Endodermal cell (in vitro differentiated cells): ENCODE data around the gene MUC6. TPM values are rescaled to one million over a fixed set of nuclear protein-coding genes. Genes with fewer than 3 reads are reported as not detected.
A peak's percentile ranks its signal among the peaks of the same experiment; 100 is the strongest.

Experiments used
- DNase-seq: peaks from one replicate; pipeline ENCODE4 v3.0.0-alpha.2; 2017
- H3K27ac ChIP-seq: 2 replicates; pipeline ENCODE4 v1.5.1; 2013; ENCODE audit warnings: mild to moderate bottlenecking, low read depth, low read length, moderate library complexity
- H3K27me3 ChIP-seq: 2 replicates; pipeline ENCODE4 v1.6.1; 2013; ENCODE audit warnings: mild to moderate bottlenecking, low read length, moderate library complexity; ENCODE audit not compliant: insufficient read depth, control insufficient read depth, poor library complexity, severe bottlenecking
- H3K36me3 ChIP-seq: 2 replicates; pipeline ENCODE4 v1.7.0; 2013; ENCODE audit warnings: mild to moderate bottlenecking, low read length, moderate library complexity; ENCODE audit not compliant: control insufficient read depth, insufficient read depth
- H3K4me1 ChIP-seq: one replicate; pipeline ENCODE4 v1.7.0; 2013; ENCODE audit warnings: low read length; ENCODE audit not compliant: control insufficient read depth, insufficient read depth
- H3K4me3 ChIP-seq: 2 replicates; pipeline ENCODE4 v1.5.1; 2013; ENCODE audit warnings: mild to moderate bottlenecking, low read length, moderate library complexity
- H3K9ac ChIP-seq: 2 replicates; pipeline ENCODE4 v1.6.1; 2013; ENCODE audit warnings: mild to moderate bottlenecking, low read length, moderate library complexity; ENCODE audit not compliant: poor library complexity, severe bottlenecking; ENCODE audit errors: extremely low read depth
- H3K9me3 ChIP-seq: 2 replicates; pipeline ENCODE4 v1.6.1; 2013; ENCODE audit warnings: mild to moderate bottlenecking, low read length, moderate library complexity; ENCODE audit not compliant: control insufficient read depth
- H3K27ac Mint-ChIP-seq: 2 replicates; pipeline ENCODE4 v1.8.0; 2020; ENCODE audit warnings: mixed read lengths
- H3K27me3 Mint-ChIP-seq: 2 replicates; pipeline ENCODE4 v1.8.0; 2021; ENCODE audit warnings: mild to moderate bottlenecking, mixed read lengths; ENCODE audit not compliant: insufficient read depth
- H3K36me3 Mint-ChIP-seq: 2 replicates; pipeline ENCODE4 v1.8.0; 2020; ENCODE audit warnings: low read depth, mixed read lengths
- H3K4me1 Mint-ChIP-seq: 2 replicates; pipeline ENCODE4 v1.8.0; 2020; ENCODE audit warnings: mixed read lengths
- H3K4me3 Mint-ChIP-seq: 2 replicates; pipeline ENCODE4 v1.8.0; 2020; ENCODE audit warnings: mild to moderate bottlenecking, moderate library complexity, mixed read lengths
- H3K9me3 Mint-ChIP-seq: 2 replicates; pipeline ENCODE4 v1.8.0; 2020; ENCODE audit warnings: mild to moderate bottlenecking, mixed read lengths
- CTCF ChIP-seq: fragments of 200-600 bp; sonication (generic); conservative IDR thresholded peaks from 2 replicates; pipeline ENCODE4 v1.5.0; 2021; ENCODE audit warnings: antibody characterized with exemption, mild to moderate bottlenecking
- WGBS, 2 experiments: methylation state at CpG; one replicate each; pipeline versions ENCODE4 v1.1.5 to v1.1.7; 2013; ENCODE audit warnings: missing lambda C conversion rate in 2 of 2, mixed read lengths in 1 of 2; ENCODE audit not compliant: insufficient coverage in 1 of 2, insufficient read length in 1 of 2; 5-methylcytosine and 5-hydroxymethylcytosine counted together
- total RNA-seq, 2 donors: library from RNA; stranded (reverse); fragmentation: NEBNext Ultra II Directional in 1 of 2; extraction: Animal tissue kit (Norgen Biotek cat#: 25700) in 1 of 2; gene quantifications; 2 replicates in 1 of 2; 3 replicates in 1 of 2; pipeline ENCODE4 v1.2.1, GENCODE V29; 2021

Gene MUC6
- total RNA-seq, 2 donors from 2014 or later, result 0.26 to 0.40 TPM

DNA sequence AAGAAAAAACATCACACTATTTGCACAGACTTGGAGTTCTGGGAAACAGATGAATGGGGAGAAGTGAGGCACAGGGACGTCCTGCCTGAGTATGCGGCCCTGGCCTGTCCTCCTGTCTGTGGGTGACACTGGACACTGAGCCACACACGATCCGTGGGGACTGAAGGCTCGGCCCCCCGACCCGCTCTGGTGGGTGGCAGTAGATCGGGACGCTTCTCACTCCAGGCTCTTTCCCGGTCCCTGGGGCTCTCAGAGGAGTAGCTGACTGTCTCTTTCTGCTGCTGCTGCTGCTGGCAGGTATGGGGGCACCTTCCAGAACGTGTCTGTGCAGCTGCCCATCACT lies 27.7 kb downstream of the MUC6 start:
- H3K9me3 Mint-ChIP-seq, result no peaks in the 10 kb centered on the region
- H3K36me3 ChIP-seq, result peaks cover 49% of the 10 kb centered on the region
- H3K4me1 ChIP-seq, result no peaks in the 10 kb centered on the region
- no peak overlapping the region for H3K4me3 Mint-ChIP-seq
- H3K27me3 ChIP-seq, result no peaks in the 10 kb centered on the region
- H3K36me3 Mint-ChIP-seq, result peaks cover 52% of the 10 kb centered on the region
- no peak overlapping the region for H3K9ac ChIP-seq
- no peaks in the 10 kb centered on the region for H3K27me3 Mint-ChIP-seq
- TF ChIP-seq CTCF, result no peak
- no peaks in the 10 kb centered on the region for H3K4me1 Mint-ChIP-seq
- H3K4me3 ChIP-seq, result no peak overlapping the region
- no peak for DNase-seq
- no peaks in the 10 kb centered on the region for H3K9me3 ChIP-seq
- H3K27ac ChIP-seq, result peak overlapping the region; percentile 12
- 94 to 95% methylated on average over 8 to 11 of the region's 11 CpGs for WGBS, 2 experiments
- H3K27ac Mint-ChIP-seq, result no peak overlapping the region

DNA sequence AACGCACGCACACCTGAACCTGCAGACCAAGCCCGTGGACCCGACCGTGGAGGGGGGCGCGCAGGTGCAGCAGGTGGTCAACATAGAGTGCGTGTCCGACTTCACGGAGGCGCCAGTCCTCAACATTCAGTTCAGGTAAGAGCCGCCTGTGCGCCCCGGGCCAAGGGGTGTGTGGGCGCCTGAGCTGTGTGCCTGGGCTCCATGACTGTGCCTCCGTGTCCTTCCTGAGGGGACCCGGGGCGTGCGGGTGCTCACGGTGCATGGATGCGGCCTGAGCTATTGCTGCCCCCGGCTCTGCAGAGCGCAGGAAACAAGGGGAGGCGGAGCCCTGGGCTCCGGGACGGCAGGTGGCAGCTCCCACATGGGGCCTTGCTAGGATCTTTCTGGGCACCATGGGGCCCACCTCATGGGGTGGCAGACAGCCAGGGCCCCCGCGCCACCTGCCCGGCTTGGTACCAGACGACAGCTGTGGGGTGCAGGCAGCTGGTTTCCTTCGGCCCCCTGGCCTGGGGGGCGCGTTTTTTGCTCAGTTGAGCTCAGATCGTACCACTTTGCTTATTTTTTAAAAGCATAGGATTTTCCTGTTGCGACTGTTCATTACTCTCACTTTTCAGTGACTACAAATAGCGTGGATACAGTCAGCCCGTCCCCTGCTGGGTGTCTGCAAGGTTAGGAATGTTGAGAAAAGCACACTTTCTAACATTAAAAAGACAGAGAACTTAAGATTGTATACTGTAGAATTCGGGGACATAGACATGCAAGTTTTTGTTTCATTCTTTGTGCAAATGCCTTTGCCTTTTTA lies 28.3 kb downstream of the MUC6 start:
- Mint-ChIP-seq H3K4me1 (no peaks in the 10 kb centered on the region), H3K27me3 (no peaks in the 10 kb centered on the region), H3K27ac (no peak overlapping the region), H3K4me3 (no peak overlapping the region), H3K36me3 (peaks cover 58% of the 10 kb centered on the region), H3K9me3 (no peaks in the 10 kb centered on the region)
- DNase-seq, result no peak
- TF ChIP-seq CTCF, result no peak
- no peak overlapping the region for H3K4me3 ChIP-seq
- no peaks in the 10 kb centered on the region for H3K9me3 ChIP-seq
- WGBS, 2 experiments, result 95 to 96% methylated on average over 25 to 38 of the region's 38 CpGs
- H3K9ac ChIP-seq, result no peak overlapping the region
- H3K36me3 ChIP-seq, result peaks cover 55% of the 10 kb centered on the region
- H3K27me3 ChIP-seq, result no peaks in the 10 kb centered on the region
- H3K4me1 ChIP-seq, result no peaks in the 10 kb centered on the region
- H3K27ac ChIP-seq, result peak overlapping the region; percentile 12

GRCh38 chr11:1007279-1007678 lies 29.2 kb downstream of the MUC6 start:
- DNase-seq, result no peak
- Histone ChIP-seq H3K4me3 (no peak overlapping the region), H3K36me3 (peaks cover 58% of the 10 kb centered on the region), H3K27me3 (no peaks in the 10 kb centered on the region), H3K9me3 (no peaks in the 10 kb centered on the region), H3K9ac (no peak overlapping the region), H3K4me1 (no peaks in the 10 kb centered on the region), H3K27ac (no peak overlapping the region)
- Mint-ChIP-seq H3K4me1 (no peaks in the 10 kb centered on the region), H3K36me3 (peaks cover 65% of the 10 kb centered on the region), H3K27ac (peak overlapping the region; percentile 52), H3K27me3 (no peaks in the 10 kb centered on the region), H3K9me3 (no peaks in the 10 kb centered on the region), H3K4me3 (no peak overlapping the region)
- TF ChIP-seq CTCF, result no peak
- WGBS, 2 experiments, result 94 to 95% methylated on average over 8 to 10 of the region's 10 CpGs
